Liver (tissue), 9 donors: ENCODE measurements around the gene NDRG4. TPM values are rescaled to one million over a fixed set of nuclear protein-coding genes. Genes with fewer than 3 reads are reported as not detected.
A peak's percentile ranks its signal among the peaks of the same experiment; 100 is the strongest.

ENCODE experiments used
- DNase-seq: peaks from one replicate; pipeline ENCODE4 v3.0.0-alpha.2; 2017; ENCODE audit warnings: low spot score
- H3K27ac ChIP-seq, 2 donors: one replicate each; pipeline ENCODE4 v1.7.0; 2013; ENCODE audit warnings: inconsistent platforms in 2 of 2, low read length in 2 of 2, control low read depth in 1 of 2, low read depth in 1 of 2, mild to moderate bottlenecking in 1 of 2
- H3K27me3 ChIP-seq, 4 donors: one replicate each; pipeline versions ENCODE4 v1.6.1 to v1.7.0; 2013; ENCODE audit warnings: low read length in 3 of 4, inconsistent platforms in 1 of 4, mild to moderate bottlenecking in 1 of 4, moderate library complexity in 1 of 4; ENCODE audit not compliant: control insufficient read depth in 4 of 4, insufficient read depth in 4 of 4
- H3K36me3 ChIP-seq, 4 donors: one replicate each; pipeline versions ENCODE4 v1.6.1 to v1.7.0; 2013; ENCODE audit warnings: low read length in 3 of 4, mild to moderate bottlenecking in 3 of 4, low read depth in 1 of 4, moderate library complexity in 1 of 4; ENCODE audit not compliant: control insufficient read depth in 4 of 4, insufficient read depth in 3 of 4
- H3K4me1 ChIP-seq, 4 donors: one replicate each; pipeline versions ENCODE4 v1.6.1 to v1.7.0; 2013; ENCODE audit warnings: low read length in 3 of 4, mild to moderate bottlenecking in 3 of 4, moderate library complexity in 1 of 4; ENCODE audit not compliant: control insufficient read depth in 4 of 4, insufficient read depth in 4 of 4
- H3K4me3 ChIP-seq, 3 donors: one replicate each; pipeline versions ENCODE4 v1.6.1 to v1.7.0; 2013; ENCODE audit warnings: low read length in 3 of 3, control low read depth in 1 of 3, low read depth in 1 of 3, mild to moderate bottlenecking in 1 of 3
- H3K9ac ChIP-seq, 2 donors: one replicate each; pipeline ENCODE4 v1.7.0; 2013; ENCODE audit warnings: low read length in 2 of 2, mild to moderate bottlenecking in 2 of 2, moderate library complexity in 2 of 2, control low read depth in 1 of 2, low read depth in 1 of 2
- H3K9me3 ChIP-seq, 4 donors: one replicate each; pipeline versions ENCODE4 v1.6.1 to v1.7.0; 2013; ENCODE audit warnings: low read length in 3 of 4; ENCODE audit not compliant: control insufficient read depth in 4 of 4
- EGR1 ChIP-seq, 2 donors: IDR thresholded peaks; 2 replicates each; pipeline ENCODE4 v1.6.1; 2016 to 2018; ENCODE audit warnings: antibody characterized with exemption in 2 of 2, low read depth in 2 of 2
- FOXA1 ChIP-seq: IDR thresholded peaks from 2 replicates; pipeline ENCODE4 v1.6.1; 2016; ENCODE audit warnings: antibody characterized with exemption
- FOXA2 ChIP-seq: IDR thresholded peaks from 2 replicates; pipeline ENCODE4 v1.6.1; 2016; ENCODE audit warnings: antibody characterized with exemption
- GABPA ChIP-seq, 2 donors: IDR thresholded peaks in 1 of 2; conservative IDR thresholded peaks in 1 of 2; 2 replicates each; pipeline ENCODE4 v1.6.1; 2016; ENCODE audit warnings: antibody characterized with exemption in 2 of 2, mild to moderate bottlenecking in 1 of 2, moderate library complexity in 1 of 2
- HNF4A ChIP-seq, 2 donors: conservative IDR thresholded peaks; 2 replicates each; pipeline ENCODE4 v1.6.1; 2016; ENCODE audit warnings: antibody characterized with exemption in 2 of 2, mild to moderate bottlenecking in 2 of 2
- HNF4G ChIP-seq: IDR thresholded peaks from 2 replicates; pipeline ENCODE4 v1.6.1; 2016; ENCODE audit warnings: antibody characterized with exemption
- JUND ChIP-seq, 2 donors: IDR thresholded peaks; 2 replicates each; pipeline ENCODE4 v1.6.1; 2016; ENCODE audit warnings: antibody characterized with exemption in 2 of 2
- NR2F2 ChIP-seq: IDR thresholded peaks from 2 replicates; pipeline ENCODE4 v1.6.1; 2016; ENCODE audit warnings: antibody characterized with exemption
- RAD21 ChIP-seq, 2 donors: IDR thresholded peaks; 2 replicates each; pipeline ENCODE4 v1.6.1; 2016; ENCODE audit warnings: antibody characterized with exemption in 2 of 2, mild to moderate bottlenecking in 2 of 2
- RXRA ChIP-seq, 2 donors: IDR thresholded peaks; 2 replicates each; pipeline ENCODE4 v1.6.1; 2017 to 2018; ENCODE audit warnings: antibody characterized with exemption in 2 of 2, mild to moderate bottlenecking in 1 of 2
- SP1 ChIP-seq: IDR thresholded peaks from 2 replicates; pipeline ENCODE4 v1.6.1; 2018; ENCODE audit warnings: antibody characterized with exemption, mild to moderate bottlenecking
- TAF1 ChIP-seq: conservative IDR thresholded peaks from 2 replicates; pipeline ENCODE4 v1.6.1; 2016; ENCODE audit warnings: antibody characterized with exemption, mild to moderate bottlenecking
- YY1 ChIP-seq: IDR thresholded peaks from 2 replicates; pipeline ENCODE4 v1.6.1; 2016; ENCODE audit warnings: antibody characterized with exemption, mild to moderate bottlenecking
- WGBS: extraction: QIAGEN DNeasy Blood & Tissue Kit; methylation state at CpG from one replicate; pipeline ENCODE4 v1.1.7; 2013; 5-methylcytosine and 5-hydroxymethylcytosine counted together
- polyA plus RNA-seq, 2 donors: library from polyadenylated mRNA; stranded (reverse) in 1 of 2; unstranded in 1 of 2; fragments of 200-250 nt in 1 of 2; fragments of >200 nt in 1 of 2; fragmentation: Nextera tagmentation in 1 of 2; extraction: Ambion mirVana in 1 of 2; gene quantifications; one replicate each; pipeline versions ENCODE4 v1.2.1 to v1.2.3, GENCODE V29; 2013 to 2015
- total RNA-seq, 2 donors: library from RNA; depleted of rRNA; stranded (reverse); fragments of >200 nt; gene quantifications; one replicate each; pipeline ENCODE4 v1.2.3, GENCODE V29; 2014
- TF ChIP-seq, protein P1 (sequence below): IDR thresholded peaks from 2 replicates; pipeline ENCODE4 v1.6.1; 2016; ENCODE audit warnings: antibody characterized with exemption
- TF ChIP-seq, protein P2 (sequence below): IDR thresholded peaks from 2 replicates; pipeline ENCODE4 v1.6.1; 2016; ENCODE audit warnings: antibody characterized with exemption
- TF ChIP-seq, protein P3 (sequence below): fragments of 150-350 bp; IDR thresholded peaks from 2 replicates; pipeline ENCODE4 v1.5.1; 2017; ENCODE audit warnings: improper control_type of control experiment, low read depth, low read length; ENCODE audit not compliant: missing input control
- TF ChIP-seq, protein P4 (sequence below): IDR thresholded peaks from 2 replicates; pipeline ENCODE4 v1.6.1; 2016; ENCODE audit warnings: antibody characterized with exemption
- TF ChIP-seq, protein P5 (sequence below): IDR thresholded peaks from 2 replicates; pipeline ENCODE4 v1.6.1; 2016; ENCODE audit warnings: antibody characterized with exemption, mild to moderate bottlenecking
- donor health status: healthy.
- donor health status: healthy.
- donor health status: healthy.
- donor health status: healthy.
- donor health status: healthy.

NDRG4 gene
- total and polyA plus RNA-seq, 4 donors: 0.40 to 1.1 (median 0.86) TPM

DNA sequence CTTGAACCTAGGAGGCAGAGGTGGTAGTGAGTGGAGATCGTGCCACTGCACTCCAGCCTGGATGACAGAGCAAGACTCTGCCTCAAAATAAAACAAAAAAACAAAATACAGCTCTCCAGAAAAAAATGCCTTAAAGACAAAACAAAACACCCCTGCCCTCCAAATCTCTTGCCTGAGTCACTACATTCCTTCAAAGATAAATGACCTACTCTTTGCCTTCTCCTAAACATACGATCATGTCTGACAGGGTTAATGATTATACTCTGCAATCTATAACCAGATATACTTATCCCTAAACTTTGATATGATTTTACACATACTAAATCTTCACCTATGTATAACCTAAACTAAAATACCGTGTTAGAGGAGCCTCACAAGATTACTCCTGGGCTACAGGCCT, 13.9 kb downstream of the NDRG4 start:
- 78% methylated on average over 3 of the region's 3 CpGs for WGBS
- DNase-seq: no peak
- no peaks in the 10 kb centered on the region for H3K27me3 ChIP-seq
- H3K9me3 ChIP-seq: no peaks in the 10 kb centered on the region
- TF ChIP-seq, protein P1, sequence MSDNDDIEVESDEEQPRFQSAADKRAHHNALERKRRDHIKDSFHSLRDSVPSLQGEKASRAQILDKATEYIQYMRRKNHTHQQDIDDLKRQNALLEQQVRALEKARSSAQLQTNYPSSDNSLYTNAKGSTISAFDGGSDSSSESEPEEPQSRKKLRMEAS: no peak
- no peak overlapping the region for H3K27ac ChIP-seq
- peaks cover 0 to 17% (median 12%) of the 10 kb centered on the region in 4 donors for H3K36me3 ChIP-seq
- H3K9ac ChIP-seq: no peak overlapping the region
- peaks cover 1 to 21% (median 14%) of the 10 kb centered on the region in 4 donors for H3K4me1 ChIP-seq
- H3K4me3 ChIP-seq: no peak overlapping the region

DNA sequence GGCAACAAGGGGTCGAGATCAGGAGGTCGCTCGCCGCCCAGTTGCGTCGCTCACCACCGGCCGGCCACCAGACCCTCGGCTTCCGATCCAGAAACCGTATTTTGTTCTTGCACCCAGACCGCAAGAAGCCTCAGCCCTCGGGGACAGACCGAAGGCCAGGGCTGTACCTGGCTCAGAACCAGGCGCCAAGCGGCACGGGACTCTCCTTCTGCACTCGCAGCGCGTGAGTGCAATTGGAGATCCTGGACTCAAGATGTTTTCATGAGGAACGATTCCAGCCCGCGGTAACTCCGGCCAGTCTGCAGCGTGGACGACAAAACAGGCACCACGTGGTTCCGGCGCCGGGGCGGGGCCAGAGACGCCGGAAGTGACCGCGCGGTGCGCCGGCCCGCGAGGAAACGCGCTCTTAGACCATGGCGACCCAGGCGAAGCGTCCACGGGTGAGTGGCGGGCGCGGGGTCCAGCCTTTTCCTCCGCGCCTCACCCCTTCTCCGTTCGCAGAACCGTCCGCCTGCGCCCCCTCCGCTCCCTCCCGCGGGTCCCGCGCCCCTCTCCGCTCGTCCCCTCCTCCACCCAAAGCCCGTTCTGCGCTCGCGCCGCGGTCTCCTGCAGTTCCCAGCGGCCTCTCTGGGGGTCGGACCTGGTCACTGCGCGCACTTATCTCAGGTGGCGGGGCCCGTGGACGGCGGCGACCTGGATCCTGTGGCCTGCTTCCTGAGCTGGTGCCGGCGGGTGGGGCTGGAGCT, 15.4 kb downstream of the NDRG4 start, which contains the start of gene SETD6:
Gene SETD6, plus strand, starts transcription at position 393 of the 746 bp plus-strand sequence. Its CDS starts 21 bp downstream, at position 414.
- DNase-seq: peak; percentile 85
- 2% methylated on average over 80 of the region's 80 CpGs for WGBS
- peak within 1 kb of the TSS; percentile 56 to 59 for H3K9ac ChIP-seq

More for the DNA sequence above, 15.4 kb downstream of the NDRG4 start, which contains the start of gene SETD6:
- TF ChIP-seq FOXA1 (no peak), NR2F2 (no peak), TAF1 (no peak), EGR1 (IDR thresholded peaks at IDR 0.05; ENCODE audit: low read depth in 2 of 2) (no peak), SP1 (peak; percentile 15), HNF4G (no peak), GABPA (IDR thresholded peaks at IDR 0.05 in 1 of 2, conservative IDR thresholded peaks at IDR 0.05 in 1 of 2) (peak; percentile 63 to 91), FOXA2 (no peak), JUND (IDR thresholded peaks at IDR 0.05) (no peak), RAD21 (IDR thresholded peaks at IDR 0.05) (no peak), RXRA (IDR thresholded peaks at IDR 0.05) (no peak), YY1 (peak; percentile 79), HNF4A (conservative IDR thresholded peaks at IDR 0.05) (no peak)
- TF ChIP-seq, protein P2, sequence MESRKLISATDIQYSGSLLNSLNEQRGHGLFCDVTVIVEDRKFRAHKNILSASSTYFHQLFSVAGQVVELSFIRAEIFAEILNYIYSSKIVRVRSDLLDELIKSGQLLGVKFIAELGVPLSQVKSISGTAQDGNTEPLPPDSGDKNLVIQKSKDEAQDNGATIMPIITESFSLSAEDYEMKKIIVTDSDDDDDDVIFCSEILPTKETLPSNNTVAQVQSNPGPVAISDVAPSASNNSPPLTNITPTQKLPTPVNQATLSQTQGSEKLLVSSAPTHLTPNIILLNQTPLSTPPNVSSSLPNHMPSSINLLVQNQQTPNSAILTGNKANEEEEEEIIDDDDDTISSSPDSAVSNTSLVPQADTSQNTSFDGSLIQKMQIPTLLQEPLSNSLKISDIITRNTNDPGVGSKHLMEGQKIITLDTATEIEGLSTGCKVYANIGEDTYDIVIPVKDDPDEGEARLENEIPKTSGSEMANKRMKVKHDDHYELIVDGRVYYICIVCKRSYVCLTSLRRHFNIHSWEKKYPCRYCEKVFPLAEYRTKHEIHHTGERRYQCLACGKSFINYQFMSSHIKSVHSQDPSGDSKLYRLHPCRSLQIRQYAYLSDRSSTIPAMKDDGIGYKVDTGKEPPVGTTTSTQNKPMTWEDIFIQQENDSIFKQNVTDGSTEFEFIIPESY: no peak
- TF ChIP-seq, protein P3, sequence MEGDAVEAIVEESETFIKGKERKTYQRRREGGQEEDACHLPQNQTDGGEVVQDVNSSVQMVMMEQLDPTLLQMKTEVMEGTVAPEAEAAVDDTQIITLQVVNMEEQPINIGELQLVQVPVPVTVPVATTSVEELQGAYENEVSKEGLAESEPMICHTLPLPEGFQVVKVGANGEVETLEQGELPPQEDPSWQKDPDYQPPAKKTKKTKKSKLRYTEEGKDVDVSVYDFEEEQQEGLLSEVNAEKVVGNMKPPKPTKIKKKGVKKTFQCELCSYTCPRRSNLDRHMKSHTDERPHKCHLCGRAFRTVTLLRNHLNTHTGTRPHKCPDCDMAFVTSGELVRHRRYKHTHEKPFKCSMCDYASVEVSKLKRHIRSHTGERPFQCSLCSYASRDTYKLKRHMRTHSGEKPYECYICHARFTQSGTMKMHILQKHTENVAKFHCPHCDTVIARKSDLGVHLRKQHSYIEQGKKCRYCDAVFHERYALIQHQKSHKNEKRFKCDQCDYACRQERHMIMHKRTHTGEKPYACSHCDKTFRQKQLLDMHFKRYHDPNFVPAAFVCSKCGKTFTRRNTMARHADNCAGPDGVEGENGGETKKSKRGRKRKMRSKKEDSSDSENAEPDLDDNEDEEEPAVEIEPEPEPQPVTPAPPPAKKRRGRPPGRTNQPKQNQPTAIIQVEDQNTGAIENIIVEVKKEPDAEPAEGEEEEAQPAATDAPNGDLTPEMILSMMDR: no peak
- TF ChIP-seq, protein P4, sequence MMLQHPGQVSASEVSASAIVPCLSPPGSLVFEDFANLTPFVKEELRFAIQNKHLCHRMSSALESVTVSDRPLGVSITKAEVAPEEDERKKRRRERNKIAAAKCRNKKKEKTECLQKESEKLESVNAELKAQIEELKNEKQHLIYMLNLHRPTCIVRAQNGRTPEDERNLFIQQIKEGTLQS: no peak
- TF ChIP-seq, protein P1: no peak
- TF ChIP-seq, protein P5, sequence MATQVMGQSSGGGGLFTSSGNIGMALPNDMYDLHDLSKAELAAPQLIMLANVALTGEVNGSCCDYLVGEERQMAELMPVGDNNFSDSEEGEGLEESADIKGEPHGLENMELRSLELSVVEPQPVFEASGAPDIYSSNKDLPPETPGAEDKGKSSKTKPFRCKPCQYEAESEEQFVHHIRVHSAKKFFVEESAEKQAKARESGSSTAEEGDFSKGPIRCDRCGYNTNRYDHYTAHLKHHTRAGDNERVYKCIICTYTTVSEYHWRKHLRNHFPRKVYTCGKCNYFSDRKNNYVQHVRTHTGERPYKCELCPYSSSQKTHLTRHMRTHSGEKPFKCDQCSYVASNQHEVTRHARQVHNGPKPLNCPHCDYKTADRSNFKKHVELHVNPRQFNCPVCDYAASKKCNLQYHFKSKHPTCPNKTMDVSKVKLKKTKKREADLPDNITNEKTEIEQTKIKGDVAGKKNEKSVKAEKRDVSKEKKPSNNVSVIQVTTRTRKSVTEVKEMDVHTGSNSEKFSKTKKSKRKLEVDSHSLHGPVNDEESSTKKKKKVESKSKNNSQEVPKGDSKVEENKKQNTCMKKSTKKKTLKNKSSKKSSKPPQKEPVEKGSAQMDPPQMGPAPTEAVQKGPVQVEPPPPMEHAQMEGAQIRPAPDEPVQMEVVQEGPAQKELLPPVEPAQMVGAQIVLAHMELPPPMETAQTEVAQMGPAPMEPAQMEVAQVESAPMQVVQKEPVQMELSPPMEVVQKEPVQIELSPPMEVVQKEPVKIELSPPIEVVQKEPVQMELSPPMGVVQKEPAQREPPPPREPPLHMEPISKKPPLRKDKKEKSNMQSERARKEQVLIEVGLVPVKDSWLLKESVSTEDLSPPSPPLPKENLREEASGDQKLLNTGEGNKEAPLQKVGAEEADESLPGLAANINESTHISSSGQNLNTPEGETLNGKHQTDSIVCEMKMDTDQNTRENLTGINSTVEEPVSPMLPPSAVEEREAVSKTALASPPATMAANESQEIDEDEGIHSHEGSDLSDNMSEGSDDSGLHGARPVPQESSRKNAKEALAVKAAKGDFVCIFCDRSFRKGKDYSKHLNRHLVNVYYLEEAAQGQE: no peak
- peaks cover 1 to 21% (median 14%) of the 10 kb centered on the region in 4 donors for H3K4me1 ChIP-seq
- H3K27me3 ChIP-seq: no peaks in the 10 kb centered on the region
- H3K4me3 ChIP-seq: peak within 1 kb of the TSS; percentile 90 to 99 (median 93)
- no peaks in the 10 kb centered on the region for H3K9me3 ChIP-seq
- peaks cover 0 to 31% (median 23%) of the 10 kb centered on the region in 4 donors for H3K36me3 ChIP-seq
- peak within 1 kb of the TSS; percentile 44 to 75 for H3K27ac ChIP-seq
